Measurements from ENCODE around the gene CMTM1.
"Not testable (repeated sequence)": the region's sequence is repeated elsewhere in the genome, so short reads cannot be mapped to it uniquely, and the experiment has no call there.

The CMTM1 gene

DNA sequence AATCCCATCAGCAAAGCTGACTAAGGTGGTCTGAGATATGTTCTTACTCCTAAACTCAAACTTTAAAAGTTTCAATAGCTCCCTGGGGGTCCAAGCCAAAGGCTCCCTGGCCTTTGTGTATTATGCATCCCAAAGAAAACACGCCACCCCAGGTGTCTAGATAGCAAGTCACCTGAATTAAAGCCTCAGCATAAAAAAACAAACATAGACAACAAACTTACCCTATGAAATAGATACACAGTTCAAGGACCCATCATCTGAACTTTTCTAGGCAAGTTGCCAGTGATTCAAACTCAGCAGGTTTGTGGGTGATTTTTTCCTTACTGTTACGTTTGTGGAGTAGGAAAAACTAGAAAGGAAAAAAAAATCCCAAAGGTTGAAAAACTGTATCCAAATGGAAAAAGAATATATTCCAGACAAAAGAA, 50.8 kb downstream of the CMTM1 start:
- DNase-seq = no peak

DNA sequence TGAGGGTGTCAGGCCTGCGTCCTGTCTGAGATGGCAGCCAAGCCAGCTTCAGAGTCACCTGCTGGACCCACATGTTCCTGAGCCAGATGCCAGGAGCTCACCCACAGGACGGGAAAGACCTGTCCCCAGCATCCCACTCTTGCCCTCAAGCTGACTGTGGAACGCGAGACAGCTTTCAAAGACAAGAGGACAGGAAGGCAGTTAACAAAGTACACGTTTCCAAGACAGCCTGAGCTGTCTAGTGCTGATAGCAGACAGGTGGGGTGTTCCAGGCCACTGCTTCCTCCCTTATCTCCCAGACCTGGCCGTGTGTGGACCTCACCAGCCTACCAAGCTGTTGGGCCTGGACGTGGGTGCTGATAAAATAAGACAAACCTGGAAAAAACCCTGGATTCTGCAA, 51.5 kb downstream of the CMTM1 start:
- no peak for DNase-seq

DNA sequence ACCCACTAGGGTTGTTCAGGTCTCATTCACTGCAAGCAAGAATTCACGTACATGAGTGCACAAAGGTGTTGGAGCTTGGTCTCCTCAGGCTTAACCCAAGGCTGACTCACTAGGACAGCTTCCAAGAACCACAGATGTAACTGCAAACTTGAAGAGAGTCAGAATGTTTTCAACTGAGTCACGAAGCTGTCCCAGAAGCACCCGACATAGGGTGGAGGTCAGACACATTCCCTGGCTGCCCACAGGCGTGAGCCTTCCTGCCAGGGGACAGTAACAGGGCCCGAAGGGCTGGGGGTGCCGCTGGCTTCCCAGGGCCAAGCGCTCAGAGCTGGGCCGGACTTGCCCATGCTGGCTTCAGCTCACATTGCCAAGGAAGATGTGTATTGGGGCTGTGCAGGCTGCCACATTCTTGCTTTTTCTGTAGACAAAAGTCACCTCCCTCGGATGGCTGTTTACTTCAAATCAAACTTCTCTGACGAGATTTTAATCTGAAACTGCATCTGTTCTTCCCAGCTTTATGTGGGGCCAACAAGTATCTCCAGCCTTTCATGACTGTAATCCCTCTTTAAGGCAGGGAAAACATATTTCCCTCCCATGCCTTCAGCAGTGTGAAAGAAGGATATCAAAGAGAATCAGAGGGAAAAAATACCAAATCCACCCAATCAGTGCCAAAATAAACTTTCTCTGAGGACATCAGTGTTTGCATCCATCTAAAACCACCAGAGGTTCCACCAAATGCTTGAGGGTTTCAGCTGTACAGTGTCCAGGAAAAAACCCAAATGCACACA, 52.5 kb downstream of the CMTM1 start:
- no peak for DNase-seq

DNA sequence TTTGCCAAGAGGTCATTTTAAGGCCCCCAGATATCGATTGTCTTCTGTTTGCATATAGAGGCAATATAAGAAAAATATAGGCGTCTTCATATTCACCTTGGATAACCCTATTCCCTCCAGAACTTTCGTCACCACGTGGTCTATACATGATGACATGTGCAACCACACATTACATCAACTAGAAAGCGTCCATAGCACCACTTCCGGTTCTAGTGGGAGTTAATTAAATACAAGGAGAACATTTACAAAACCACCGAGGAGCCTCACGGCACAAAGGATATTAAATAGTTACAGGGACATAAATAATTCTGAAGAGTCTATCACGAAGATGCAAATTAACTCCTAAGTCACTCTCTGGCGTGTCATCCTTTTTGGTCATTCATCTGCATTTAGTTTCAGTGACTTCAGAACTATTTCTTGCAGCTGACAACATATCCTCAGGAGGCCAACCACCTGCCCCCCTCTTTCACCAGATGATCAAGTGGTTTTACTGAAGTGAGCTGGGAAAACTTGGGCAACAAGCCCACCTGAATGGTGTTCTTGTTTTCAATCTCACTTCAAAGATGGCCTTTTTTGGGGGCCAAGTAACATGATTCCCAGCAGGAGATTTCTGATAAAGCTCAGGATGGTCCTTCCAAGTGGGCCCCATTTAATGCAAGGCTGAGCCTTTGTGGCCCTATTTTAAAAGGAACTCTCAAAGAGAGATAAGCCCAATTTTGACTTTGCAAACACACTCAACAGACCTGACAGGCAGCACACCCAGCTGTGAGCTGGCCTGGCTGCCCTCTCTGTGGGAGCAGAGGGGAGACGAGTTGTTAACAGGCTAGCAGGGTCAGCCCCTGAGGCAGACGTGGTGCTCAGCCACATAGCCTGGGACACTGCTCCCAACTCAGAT, 53.5 kb downstream of the CMTM1 start:
- no peak for DNase-seq

- DNase-seq = no peak
Observed at GRCh38 chr16:66620429-66620795, 54.2 kb downstream of the CMTM1 start.

GRCh38 chr16:66621973-66622372, 55.7 kb downstream of the CMTM1 start:
- DNase-seq = no peak

- no peak for DNase-seq
Observed at GRCh38 chr16:66622863-66623262, 56.6 kb downstream of the CMTM1 start.

GRCh38 chr16:66623755-66624154, 57.5 kb downstream of the CMTM1 start:
- DNase-seq = no peak

DNA sequence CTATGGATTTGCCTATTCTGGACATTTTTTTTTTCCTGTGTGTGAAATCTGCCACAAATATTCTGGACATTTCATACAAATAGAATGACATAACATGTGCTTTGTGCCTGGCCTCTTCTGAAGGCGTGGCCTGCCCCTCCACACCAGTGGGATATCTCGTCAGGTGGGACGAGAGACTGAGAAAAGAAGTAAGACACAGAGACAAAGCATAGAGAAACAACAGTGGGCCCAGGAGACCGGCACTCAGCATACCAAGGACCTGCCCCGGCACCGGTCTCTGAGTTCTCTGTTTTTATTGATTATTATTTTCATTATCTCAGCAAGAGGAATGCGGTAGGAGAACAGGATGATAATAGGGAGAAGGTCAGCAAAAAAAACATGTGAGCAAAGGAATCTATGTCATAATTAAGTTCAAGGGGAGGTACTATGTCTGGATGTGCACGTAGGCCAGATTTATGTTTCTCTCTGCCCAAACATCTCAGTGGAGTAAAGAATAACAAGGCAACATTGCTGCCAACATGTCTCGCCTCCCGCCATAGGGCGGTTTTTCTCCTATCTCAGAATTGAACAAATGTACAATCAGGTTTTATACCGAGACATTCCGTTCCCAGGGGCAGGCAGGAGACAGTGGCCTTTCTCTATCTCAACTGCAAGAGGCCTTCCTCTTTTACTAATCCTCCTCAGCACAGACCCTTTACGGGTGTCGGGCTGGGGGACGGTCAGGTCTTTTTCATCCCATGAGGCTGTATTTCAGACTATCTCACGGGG, 61.6 kb downstream of the CMTM1 start:
- not testable (repeated sequence) for DNase-seq
